ENCODE data around the gene PITX2. TPM values are rescaled to one million over a fixed set of nuclear protein-coding genes. Genes with fewer than 3 reads are reported as not detected.

Gene PITX2
- total RNA-seq, 1 experiment from 2014 or later, result 1.1 TPM

DNA sequence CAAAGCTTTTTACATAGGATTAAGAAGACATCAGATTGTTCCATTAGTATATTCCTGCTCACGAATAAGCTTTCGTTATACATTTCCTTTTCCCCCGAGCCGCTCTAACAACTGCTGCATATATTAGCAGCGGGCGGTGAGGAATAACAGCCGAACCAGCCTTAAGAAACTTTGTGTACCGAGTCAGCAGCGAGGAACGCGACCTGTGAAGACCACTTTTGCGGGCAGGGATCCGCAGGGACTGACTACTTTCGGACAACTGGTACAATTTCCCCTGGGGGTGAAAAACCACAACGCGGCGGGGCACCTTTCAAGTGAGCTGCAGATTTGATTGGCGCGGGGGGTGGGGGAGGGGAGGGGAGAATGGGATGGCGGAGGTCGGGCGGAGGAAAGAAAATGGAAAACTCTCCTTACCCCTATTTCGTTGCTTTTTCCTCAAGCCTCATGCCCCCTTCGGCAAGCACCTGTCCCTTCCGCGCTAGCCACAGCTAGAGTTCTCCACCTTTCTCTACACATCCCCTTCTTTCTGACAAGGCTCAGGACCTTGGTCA lies 5.9 kb upstream of the PITX2 start:
- in situ Hi-C loops (cut with HindIII; ENCODE audit: low pct_unique_long_range_greater_than_20kb, low sequenced_read_pairs), result no loop called here
- DNase-seq (ENCODE audit: low read depth, low spot score), result no peak

DNA sequence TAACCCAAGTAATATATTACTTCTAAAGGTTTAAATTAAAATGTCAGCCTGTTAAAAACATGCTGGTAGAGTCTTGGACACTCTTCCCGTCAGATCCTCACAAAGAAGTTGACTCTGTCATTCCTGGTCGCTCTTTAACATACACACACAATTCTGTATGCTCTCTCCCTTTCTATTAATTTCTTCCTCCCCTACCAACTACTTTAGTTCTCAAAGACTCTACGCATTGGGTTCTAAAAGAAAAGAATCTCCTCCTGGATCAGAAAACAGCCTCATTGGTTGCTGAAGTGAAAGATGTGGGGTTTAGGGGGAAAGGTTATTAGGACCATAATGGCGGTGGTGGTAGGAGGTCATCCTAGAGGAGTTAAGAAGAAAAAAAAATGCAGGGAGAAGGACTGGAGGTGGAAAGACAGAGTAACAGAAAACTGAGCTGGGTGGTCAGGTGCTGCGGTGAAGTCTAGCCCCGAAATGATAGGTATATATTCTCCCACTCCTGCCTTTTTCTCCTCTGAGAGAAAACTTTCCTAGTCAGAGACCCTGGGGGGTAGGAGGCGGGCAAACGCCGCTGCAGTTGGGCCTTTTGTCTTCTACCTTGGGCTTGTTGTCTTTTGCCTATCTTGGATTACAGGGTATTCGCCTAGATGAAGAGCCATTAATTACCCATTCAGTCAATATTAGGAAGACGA lies 5.2 kb upstream of the PITX2 start:
- in situ Hi-C loops (cut with HindIII; ENCODE audit: low pct_unique_long_range_greater_than_20kb, low sequenced_read_pairs), result no loop called here
- no peak for DNase-seq (ENCODE audit: low read depth, low spot score)

DNA sequence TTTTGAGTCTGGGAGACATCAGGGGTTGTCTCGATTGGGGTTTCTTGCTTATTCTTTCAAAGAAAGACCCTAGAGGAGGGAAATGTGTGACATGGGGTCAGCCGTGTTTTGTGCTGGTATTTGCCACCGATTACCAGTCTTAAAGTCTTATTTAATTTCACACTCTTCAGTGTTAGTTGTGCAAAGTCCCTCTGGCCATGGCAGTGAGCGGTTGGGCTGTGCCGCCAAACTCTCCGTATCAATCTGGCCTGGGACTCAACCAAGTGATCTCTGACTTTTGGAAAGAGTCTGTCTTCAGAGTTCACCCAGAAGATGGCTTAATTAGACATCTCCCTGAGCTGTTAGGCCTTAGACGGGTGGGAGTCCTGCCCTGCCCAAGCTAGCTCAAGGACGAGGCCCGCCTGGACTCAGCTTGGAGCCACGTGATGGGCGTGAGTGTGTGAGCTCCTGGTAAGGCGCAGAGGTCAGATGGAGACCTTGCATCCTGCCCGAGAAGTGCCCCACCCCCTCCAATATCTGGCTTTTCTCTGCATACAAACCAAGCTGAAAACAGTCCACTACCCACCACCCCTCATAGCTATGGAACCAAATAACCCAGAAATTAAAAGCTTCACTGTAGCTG lies 3.8 kb upstream of the PITX2 start:
- DNase-seq (ENCODE audit: low read depth, low spot score), result no peak
- in situ Hi-C loops (cut with HindIII; ENCODE audit: low pct_unique_long_range_greater_than_20kb, low sequenced_read_pairs), result no loop called here

DNA sequence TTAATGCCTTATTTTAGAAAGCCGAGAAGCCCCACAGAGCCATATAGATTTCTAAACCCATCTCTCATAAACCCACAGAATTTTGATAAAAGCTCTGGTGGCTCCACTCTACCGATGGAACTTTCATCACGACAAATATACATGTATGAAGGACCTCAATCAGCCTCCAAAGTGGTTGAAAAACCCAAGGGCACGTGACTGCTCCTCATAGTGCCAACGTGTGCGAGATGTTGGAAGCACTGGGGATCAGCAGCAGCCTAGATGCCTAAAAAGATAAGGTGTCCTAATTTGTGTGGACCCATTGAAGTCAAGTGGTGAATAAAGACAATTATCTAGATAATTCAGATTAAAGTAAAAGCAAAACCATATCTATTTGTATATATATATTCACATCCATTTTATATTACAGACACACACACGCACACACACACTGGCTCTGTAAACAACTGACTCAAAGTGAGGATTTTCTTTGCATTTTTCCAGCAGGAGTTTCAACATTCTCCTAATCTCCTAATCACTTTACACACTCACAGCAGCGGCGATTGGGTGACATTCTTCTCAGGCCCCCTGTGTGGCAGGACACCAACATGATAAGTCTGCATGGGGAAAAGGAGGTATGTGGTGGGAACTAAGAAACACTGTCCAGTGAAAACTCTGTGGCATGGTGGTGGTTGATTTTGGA lies 2.8 kb upstream of the PITX2 start:
- DNase-seq (ENCODE audit: low read depth, low spot score), result no peak
- in situ Hi-C loops (cut with HindIII; ENCODE audit: low pct_unique_long_range_greater_than_20kb, low sequenced_read_pairs), result no loop called here

DNA sequence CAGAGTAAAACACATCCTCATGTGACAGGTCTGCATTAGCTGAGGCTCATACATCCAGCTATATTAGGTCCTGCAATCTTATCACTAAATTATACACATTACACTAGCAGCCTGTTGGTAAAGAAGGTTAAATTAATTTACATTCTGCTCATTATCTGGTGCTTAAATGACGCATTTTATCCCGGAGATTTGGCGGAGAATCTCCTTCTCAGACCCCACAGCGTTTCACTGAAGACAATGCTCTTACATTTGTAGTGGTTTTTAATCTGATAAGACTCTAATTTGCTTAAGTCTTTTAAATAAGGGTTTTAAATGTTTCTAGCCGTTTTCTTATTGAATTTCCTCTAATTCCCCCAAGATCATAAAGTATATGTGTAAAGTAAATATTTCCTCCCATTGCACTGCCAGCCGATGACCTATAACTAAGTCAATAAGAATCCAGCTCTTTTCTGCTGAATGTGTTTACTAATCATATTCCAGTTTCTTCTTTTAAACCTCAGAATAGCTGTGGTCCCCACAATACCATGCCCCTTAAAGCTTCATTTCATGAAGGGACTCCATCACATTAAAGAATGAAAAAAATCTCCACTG lies 2.1 kb upstream of the PITX2 start:
- DNase-seq (ENCODE audit: low read depth, low spot score), result no peak
- in situ Hi-C loops (cut with HindIII; ENCODE audit: low pct_unique_long_range_greater_than_20kb, low sequenced_read_pairs), result no loop called here

DNA sequence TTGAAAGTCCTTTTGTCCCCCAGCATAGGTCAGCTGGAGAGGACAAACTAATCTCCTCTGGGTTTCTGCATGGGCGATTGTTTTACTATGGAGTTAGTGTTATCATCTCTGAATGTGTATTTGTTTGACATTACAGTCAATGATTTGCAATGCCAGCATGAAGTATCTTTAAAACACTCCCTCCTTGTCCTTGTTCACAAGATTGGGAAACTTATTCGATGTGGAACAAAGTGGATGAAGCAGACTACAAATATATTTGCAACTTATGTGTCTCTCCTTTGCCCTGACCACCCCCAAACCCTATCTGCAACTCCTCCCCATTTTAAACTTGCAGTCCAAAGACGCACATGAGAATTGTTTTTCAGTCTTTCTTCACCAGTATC lies 1.5 kb upstream of the PITX2 start:
- peak; percentile 11 for DNase-seq (ENCODE audit: low read depth, low spot score)
- in situ Hi-C loops (cut with HindIII; ENCODE audit: low pct_unique_long_range_greater_than_20kb, low sequenced_read_pairs), result no loop called here

DNA sequence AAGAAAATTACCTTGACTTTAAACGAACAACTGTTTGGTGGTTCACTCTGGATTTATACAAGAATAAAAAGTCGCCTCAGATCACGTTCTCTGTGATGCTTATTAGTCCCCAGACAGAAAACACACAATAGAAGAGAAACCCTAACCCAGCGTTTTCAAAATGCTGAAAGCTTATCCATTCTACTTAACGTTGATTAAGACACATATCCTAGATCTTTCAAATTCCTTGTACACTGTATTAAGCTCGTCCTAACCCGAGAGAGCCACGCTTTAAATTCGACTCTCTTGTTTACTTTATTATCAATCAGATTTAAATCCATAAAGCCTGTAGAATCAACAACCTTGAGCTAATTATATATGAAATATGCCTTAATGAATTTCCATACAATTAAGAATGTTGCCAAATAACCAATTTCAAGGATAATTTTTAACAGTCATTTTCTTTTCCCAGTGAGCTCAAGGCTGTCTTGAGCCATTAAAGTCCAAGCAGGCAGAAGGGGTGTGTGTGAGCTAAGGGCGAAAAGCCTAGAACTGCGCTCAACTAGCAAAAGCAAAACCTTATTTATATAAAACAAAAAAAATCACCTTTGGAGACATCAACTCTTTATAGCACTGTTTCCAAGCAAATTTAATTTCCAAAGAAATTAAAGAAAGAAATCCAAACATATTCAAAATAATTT lies 981 bp upstream of the PITX2 start:
- no peak for DNase-seq (ENCODE audit: low read depth, low spot score)
- in situ Hi-C loops (cut with HindIII; ENCODE audit: low pct_unique_long_range_greater_than_20kb, low sequenced_read_pairs), result no loop called here

DNA sequence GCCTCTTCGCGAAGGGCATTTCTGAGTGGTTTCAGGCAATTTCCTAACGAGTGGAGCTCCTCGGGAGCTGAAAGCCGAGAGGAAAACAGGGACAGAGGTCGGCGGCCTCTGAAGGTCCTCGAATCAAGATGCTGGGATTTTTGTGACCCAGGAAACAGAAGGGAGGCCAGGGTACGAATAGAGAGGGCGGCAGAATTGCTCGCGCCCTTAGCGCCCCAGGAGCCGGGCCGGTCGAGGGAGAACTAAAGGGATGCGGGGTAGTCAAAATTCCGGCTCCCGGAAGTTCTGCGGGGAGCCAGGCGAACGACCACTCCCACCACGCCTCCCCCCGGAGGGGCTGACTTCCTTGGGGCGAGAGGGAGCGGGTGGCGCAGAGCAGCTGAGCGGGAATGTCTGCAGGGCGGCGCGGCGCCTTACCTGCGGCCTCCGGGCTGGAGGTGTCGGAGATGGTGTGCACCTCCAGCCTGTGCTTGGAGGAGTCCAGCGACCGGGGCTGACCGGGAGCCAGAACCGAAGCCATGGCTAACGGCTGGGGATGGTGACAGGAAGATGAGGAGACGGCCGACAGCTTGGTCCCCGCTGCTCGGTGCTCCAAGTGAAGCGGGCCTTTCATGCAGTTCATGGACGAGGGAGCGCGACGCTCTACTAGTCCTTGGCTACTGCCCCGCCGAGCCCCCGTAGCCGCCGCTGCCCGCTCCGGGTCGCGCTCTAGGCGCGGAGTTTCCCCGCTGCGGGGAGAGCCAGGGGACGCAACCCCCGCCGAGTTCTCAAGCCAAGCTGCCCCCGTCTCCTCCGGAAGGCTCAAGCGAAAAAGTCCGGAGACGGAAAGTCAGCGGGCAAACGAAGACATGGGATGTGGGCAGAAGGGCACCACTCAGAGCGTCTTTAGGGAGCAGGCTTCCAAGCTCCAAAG lies 782 bp downstream of the PITX2 start:
- peak; percentile 13 for DNase-seq (ENCODE audit: low read depth, low spot score)
- in situ Hi-C loops (cut with HindIII; ENCODE audit: low pct_unique_long_range_greater_than_20kb, low sequenced_read_pairs), result no loop called here

DNA sequence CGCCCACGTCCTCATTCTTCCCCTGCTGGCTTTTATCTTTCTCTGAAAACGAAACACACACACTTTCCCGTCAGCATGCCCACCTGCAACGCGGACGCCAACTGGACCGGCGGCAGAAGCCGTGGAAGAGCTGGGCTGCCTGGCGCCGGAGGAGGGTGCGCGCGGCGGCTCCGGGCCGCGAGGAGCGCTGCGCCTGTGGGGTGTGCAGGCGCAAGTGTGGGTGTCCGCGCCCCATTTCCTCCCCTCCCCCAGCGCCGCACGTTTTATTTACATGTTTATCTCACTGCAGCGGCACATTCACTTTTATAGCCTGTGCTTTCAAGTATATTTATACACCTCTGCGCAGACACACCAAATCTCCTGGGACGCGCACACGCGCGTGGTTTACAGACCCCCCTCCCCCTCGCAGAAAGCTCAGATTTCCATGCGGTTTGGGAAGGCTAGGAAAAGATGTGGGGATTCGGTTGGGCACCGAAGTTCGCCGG lies 1.5 kb downstream of the PITX2 start:
- no peak for DNase-seq (ENCODE audit: low read depth, low spot score)
- in situ Hi-C loops (cut with HindIII; ENCODE audit: low pct_unique_long_range_greater_than_20kb, low sequenced_read_pairs), result no loop called here

DNA sequence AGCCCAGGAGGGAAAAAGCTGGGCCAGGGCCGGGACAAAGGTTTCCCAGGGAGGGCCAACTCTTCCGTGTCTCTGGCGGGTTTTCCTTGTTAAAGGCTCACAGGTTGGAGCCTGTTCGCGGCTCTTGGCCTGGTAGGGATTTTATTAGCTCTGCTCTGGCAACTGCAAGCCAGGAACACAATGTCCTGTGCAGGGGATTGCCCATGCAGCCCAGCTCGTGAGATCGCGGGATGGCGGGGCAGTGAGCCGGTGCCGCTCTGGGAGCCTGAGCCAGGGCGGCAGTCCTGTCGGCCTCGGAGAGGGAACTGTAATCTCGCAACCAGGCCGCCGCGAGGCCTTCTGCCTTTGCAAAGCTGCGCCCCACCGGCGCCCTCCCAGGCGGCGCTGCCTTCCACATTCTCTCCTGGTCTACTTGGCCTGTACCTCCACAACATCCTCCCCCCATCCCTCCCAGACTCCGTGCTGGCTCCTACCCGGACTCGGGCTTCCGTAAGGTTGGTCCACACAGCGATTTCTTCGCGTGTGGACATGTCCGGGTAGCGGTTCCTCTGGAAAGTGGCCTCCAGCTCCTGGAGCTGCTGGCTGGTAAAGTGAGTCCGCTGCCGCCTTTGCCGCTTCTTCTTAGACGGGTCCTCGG lies 2.1 kb downstream of the PITX2 start:
- in situ Hi-C loops (cut with HindIII; ENCODE audit: low pct_unique_long_range_greater_than_20kb, low sequenced_read_pairs), result no loop called here
- no peak for DNase-seq (ENCODE audit: low read depth, low spot score)

DNA sequence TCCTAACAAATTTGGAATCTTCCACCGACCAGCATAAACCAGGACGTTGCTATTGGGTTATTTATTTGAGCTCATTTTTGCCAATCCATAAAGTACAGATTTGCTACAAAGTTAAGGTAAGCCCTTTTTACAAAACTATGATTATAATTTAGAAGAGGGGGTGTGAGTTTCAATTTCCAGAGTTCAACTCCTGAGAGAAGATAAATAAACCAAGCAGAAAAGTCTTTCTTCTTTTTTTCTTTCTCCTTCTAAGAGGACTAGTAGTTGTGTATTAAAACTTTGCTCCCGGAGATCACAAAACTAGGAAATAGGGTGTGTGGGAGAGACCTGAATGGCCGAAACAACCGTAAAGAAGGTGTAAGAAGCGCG lies 2.6 kb downstream of the PITX2 start:
- in situ Hi-C loops (cut with HindIII; ENCODE audit: low pct_unique_long_range_greater_than_20kb, low sequenced_read_pairs), result no loop called here
- DNase-seq (ENCODE audit: low read depth, low spot score), result no peak

DNA sequence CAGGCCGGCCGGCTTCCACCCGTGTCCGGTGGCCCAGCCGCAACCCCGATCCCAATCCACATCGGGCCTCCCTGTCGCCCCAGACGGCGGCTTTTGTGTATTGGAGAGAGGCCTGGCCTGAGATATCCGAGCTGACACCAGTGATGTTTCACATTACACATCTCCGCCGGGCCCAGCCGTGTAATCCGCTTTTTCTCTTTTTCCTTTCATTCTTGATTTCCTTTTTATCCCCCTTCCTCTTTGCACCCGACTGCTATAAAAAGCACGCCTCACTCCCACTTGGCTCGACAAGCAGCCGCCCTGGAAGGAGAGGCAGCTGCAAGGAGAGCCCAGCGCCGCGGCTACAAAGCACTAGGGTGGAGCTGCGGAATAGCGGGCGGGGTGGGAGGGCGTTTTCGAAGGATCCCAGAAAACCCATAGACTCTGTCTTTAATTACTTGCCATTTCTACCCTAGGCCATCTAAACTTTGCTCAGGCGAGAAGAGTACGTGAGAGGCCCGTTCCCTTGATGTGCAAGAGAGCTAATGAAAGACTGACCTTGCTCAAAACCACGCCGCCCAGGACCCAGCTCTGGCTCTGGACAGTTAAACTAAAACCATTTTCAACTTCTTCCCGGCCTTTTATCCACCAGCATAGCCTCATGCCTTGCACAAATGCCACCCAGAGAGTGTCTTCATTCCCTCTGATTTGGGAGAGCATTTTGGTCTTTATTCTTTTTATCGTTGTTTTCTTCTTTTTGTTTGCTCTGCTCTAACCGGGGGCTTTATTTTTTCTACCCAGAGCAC lies 3.2 kb downstream of the PITX2 start:
- in situ Hi-C loops (cut with HindIII; ENCODE audit: low pct_unique_long_range_greater_than_20kb, low sequenced_read_pairs), result no loop called here
- DNase-seq (ENCODE audit: low read depth, low spot score), result no peak

DNA sequence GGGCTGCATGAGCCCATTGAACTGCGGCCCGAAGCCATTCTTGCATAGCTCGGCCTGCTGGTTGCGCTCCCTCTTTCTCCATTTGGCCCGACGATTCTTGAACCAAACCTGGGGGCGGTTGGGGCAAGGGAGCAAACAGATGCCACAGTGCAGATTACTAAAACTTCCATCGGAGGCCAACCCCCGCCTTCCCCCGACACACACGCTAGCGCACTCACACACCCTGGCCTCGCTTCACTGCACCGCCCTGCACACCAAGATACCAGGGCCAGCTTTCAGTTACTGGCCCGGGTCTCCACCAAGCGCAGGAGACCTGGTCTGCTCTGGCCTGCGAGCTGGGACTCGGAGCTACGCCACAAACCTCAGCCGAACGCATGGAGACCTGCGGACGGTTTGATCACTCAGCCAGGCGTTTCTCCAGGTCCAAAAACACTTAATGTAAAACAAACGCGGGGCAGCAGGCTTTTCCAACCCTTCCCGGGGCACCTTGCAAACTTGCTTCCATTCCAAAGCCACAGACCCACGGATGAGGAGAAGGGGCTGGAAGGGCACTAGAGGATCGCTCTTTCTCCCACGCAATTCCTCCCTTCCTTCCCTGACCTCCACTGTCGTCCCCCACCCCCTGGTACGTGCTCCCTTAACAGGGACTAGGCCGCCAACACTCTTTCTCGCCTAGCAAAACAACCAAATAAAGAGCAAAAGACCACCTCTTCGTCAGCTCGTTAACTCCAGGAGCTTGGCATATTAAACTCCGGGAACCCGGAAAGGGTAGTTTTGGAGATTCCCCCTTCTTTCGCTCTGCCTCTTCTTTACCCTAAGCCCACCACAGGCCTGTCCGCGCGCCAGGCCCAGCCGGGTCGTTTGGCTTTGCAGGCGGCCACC lies 4.1 kb downstream of the PITX2 start:
- in situ Hi-C loops (cut with HindIII; ENCODE audit: low pct_unique_long_range_greater_than_20kb, low sequenced_read_pairs), result no loop called here
- DNase-seq (ENCODE audit: low read depth, low spot score), result no peak

DNA sequence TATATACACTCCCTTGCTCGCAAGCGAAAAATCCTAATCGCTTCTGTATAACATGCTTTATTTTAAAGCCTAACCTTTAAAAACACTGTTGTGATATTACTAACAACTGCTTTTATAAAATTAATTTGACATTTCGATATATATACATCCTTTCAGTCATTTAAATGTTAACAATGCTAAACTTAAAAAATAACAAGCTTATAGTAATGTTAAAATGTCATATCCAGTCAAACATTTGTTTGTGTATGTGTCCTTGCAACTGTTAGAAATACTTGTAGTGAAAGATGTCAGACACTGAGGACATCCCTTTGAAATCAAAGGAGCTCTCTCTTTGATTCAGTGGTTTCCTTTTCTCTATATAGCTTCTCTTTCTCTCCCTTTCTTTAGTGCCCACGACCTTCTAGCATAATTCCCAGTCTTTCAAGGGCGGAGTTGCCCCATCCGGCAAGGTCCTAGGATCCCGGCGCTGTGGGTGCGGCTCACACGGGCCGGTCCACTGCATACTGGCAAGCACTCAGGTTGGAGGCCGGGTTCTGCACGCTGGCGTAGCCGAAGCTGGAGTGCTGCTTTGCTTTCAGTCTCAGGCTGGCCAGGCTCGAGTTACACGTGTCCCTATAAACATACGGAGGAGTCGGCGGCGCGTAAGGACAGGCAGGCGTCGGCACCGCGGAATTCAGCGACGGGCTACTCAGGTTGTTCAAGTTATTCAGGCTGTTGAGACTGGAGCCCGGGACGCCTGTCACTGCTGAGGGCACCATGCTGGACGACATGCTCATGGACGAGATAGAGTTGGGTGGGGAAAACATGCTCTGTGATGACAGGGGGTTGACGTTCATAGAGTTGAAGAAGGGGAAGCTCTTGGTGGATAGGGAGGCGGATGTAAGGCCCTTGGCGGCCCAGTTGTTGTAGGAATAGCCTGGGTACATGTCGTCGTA lies 5.0 kb downstream of the PITX2 start:
- no peak for DNase-seq (ENCODE audit: low read depth, low spot score)
- in situ Hi-C loops (cut with HindIII; ENCODE audit: low pct_unique_long_range_greater_than_20kb, low sequenced_read_pairs), result no loop called here

Measured in SK-MEL-5 (cell line).